D721Med (cell line): ENCODE data around the gene ZNF564.
"Not testable (repeated sequence)": the region's sequence is repeated elsewhere in the genome, so short reads cannot be mapped to it uniquely, and the experiment has no call there.

Experiments
- DNase-seq: peaks from one replicate; pipeline ENCODE4 v3.0.0; 2011; ENCODE audit warnings: low spot score; ENCODE audit not compliant: insufficient read length
- FAIRE-seq: peaks from 2 replicates; lab custom pipeline; 2011; peaks lifted over from hg19 to GRCh38; lab: Jason Lieb, UNC
- TF ChIP-seq, protein P1 (sequence below): IDR thresholded peaks from 2 replicates; pipeline ENCODE4 v1.5.1; 2012; ENCODE audit warnings: mild to moderate bottlenecking, control low read depth; ENCODE audit not compliant: insufficient read depth; ENCODE audit errors: missing control alignments

Gene ZNF564

DNA sequence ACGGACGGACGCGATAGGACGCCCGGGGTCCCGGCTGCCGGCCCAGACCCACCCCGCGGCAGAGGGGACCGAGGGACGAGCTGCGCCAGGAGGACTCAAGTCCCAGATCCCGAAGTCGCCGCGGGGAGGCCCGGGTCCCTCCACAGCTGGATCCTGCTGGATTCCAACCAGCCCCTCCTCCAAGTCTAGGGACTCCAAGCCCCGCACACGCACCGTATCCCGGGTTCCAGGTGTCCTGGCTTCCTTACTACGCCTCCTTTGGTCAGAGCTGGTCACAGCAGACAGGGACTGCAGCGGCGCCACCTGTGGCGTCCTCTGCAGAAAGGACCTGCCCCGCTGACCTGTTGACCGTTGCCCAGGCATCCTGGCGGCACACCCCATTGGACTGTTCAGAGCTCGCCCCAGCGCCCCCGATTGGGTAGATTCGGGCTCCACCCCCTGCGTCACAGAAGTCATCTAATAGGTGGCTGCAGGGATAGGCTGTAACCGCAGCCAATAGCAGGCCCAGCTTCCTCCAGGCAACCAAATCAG, 37.7 kb downstream of the ZNF564 start:
- FAIRE-seq (no peak), DNase-seq (no peak)
- TF ChIP-seq, protein P1, sequence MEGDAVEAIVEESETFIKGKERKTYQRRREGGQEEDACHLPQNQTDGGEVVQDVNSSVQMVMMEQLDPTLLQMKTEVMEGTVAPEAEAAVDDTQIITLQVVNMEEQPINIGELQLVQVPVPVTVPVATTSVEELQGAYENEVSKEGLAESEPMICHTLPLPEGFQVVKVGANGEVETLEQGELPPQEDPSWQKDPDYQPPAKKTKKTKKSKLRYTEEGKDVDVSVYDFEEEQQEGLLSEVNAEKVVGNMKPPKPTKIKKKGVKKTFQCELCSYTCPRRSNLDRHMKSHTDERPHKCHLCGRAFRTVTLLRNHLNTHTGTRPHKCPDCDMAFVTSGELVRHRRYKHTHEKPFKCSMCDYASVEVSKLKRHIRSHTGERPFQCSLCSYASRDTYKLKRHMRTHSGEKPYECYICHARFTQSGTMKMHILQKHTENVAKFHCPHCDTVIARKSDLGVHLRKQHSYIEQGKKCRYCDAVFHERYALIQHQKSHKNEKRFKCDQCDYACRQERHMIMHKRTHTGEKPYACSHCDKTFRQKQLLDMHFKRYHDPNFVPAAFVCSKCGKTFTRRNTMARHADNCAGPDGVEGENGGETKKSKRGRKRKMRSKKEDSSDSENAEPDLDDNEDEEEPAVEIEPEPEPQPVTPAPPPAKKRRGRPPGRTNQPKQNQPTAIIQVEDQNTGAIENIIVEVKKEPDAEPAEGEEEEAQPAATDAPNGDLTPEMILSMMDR, result no peak

DNA sequence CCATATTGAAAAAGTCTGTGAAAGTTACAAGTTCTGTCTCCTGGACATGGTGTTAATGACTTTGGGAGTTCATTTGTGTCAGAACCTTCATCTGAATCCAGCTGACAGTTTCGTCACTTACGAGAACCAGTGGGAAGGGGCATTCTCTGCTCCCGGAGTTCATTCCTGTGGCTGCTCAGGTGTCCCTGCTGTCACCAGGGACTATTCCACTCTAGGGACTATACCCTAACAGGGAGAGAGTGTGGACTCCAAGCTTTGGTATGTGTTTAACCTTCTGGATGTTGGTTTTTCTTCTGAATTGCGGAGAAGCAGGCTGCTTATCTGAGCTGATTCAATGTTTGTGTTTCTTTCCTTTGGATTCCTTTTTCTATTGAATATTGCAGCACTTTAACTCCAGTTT, 54.2 kb downstream of the ZNF564 start:
- TF ChIP-seq, protein P1, result no peak
- DNase-seq (no peak), FAIRE-seq (no peak)

DNA sequence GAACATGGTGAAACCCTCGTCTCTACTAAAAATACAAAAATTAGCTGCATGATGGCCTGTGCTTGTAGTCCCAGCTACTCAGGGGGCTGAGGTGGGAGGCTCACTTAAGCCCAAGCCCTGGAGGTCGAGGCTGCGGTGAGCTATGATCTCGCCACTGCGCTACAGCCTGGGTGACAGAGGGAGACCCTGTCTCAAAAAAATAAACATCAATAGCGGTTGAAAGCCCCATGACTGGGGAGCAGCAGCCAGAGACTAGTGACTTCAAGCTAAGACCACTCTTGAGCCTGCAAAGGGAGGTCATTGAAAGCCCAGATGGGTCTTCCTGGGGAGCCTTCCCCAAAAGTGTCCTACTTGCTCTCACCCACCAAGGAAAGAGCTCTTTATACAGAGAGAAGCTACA, 54.8 kb downstream of the ZNF564 start:
- TF ChIP-seq, protein P1, result no peak
- DNase-seq (no peak), FAIRE-seq (no peak)

DNA sequence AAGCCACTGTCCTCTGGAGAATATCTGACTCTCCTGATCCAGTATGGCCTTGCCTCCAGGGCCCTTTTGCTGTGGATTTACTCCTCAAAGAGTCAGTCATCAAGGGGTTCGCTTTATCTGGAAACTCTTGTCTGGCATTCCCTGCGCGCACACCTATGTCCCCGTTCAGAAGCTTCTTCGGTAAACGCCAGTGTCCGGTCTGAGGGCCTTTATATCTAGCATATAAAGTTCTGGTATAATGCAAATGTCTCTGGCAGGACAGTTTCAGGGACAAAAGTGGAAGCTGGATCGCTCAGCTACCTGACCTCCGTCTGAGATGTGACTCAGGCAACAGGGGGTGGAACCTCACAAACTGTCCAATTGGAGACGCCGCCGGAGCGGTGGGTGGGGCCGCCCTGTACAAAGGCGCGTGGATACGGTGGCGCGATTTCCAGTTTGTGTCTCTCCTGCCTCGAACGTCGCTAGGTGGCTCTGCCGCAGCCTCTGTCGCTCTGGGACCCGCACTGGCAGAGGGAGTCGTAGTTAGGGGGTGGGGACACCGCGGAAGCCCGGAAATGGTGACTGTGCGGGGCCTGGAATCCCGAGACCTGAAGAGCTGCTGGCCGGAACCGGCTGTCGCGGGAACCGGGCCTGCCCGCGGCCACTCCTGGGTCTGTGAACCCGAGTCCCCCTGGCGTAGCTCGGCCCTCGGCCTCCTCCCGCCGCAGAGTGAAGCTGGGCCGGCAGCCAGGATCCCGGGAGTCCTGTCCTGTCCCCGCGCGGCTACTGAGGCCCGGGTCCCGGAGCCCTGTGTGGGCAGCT, 56.1 kb downstream of the ZNF564 start:
- TF ChIP-seq, protein P1, result peak; percentile 47
- DNase-seq (peak; percentile 73), FAIRE-seq (no peak)

DNA sequence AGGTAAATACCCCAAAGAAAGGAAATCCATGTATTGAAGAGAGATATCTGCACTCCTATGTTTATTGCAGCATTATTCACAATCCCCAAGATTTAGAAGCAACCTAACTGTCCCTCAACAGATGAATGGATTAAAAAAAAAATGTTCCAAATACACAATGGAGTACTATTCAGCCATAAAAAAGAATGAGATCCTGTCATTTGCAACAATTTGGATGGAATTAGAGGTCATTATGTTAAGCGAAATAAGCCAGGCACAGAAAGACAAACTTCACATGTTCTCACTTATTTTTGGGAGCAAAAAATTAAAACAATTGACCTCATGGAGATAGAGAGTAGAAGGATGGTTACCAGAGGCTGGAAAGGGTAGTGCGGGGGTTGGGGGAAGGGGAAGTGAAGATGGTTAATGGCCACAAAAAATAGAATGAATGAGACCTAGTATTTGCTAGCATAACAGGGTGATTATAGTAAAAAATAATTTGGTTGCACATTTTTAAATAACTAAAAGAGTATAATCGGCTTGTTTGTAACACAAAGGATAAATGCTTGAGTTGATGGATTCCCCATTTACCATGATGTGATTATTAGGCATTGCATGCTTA, 56.9 kb downstream of the ZNF564 start:
- TF ChIP-seq, protein P1, result no peak
- DNase-seq, result no peak
- FAIRE-seq, result no peak

DNA sequence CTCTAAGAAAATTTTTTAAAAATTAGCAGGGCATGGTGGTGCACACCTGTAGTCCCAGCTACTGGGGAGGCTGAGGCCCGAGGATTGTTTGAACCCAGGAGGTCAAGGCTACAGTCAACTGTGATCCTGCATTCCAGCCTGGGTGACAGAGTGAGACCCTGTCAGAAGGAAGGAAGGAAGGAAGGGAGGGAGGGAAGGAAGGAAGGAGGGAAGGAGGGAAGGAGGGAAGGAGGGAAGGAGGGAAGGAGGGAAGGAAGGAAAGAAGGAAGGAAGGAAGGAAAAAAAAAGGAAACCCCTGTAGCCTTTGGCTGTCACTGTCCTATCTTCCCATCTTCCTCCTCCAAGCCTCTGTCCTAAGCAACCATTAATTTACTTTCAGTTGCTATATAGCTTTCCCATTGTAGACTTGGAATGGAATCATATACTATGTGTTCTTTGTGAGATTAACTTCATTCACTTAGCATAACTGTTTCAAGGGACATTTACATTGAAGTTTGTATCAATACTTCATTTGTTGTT, 65.0 kb downstream of the ZNF564 start:
- not testable (repeated sequence) for FAIRE-seq, DNase-seq

DNA sequence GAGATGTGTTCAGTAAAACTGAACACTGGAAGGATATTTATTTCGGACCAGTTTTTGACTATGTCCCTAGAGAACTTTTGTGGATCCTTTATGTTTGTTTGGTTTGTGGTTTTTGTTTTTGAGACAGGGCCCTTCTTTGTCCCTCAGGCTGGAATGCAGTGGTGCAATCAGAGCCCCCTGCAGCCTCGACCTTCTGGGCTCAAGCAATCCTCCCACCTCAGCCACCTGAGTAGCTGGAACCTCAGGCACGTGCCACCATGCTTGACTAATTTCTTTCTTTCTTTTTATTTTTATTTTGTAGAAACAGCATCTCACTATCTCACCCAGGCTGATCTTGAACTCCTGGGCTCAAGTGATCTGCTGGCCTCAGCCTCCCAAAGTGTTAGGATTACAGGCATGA, 65.7 kb downstream of the ZNF564 start:
- DNase-seq (no peak), FAIRE-seq (no peak)
- TF ChIP-seq, protein P1, result no peak
